Left lung (tissue), 10 donors: Measurements from ENCODE around the gene KRT34. TPM values are rescaled to one million over a fixed set of nuclear protein-coding genes. Genes with fewer than 3 reads are reported as not detected.

Experiments used
- ATAC-seq: fragments of 200-7000 bp; cut with Tn5 transposase; one replicate; pipeline ENCODE4 v1.9.1; 2020; ENCODE audit warnings: moderate library complexity
- DNase-seq, 4 donors: peaks; one replicate each; pipeline ENCODE4 v3.0.0-alpha.2; 2013 to 2020
- H3K27ac ChIP-seq, 2 donors: fragments of 200-600 bp; sonication (generic) in 1 of 2; one replicate each; pipeline versions ENCODE4 v1.5.0 to v1.8.0; 2020 to 2021
- H3K27me3 ChIP-seq, 2 donors: fragments of 200-600 bp; sonication (generic) in 1 of 2; one replicate each; pipeline versions ENCODE4 v1.5.0 to v1.8.0; 2020 to 2021
- H3K36me3 ChIP-seq, 2 donors: fragments of 200-600 bp; sonication (generic) in 1 of 2; one replicate each; pipeline versions ENCODE4 v1.5.0 to v1.8.0; 2020 to 2021
- H3K4me1 ChIP-seq, 2 donors: fragments of 200-600 bp; one replicate each; pipeline ENCODE4 v1.8.0; 2021
- H3K4me3 ChIP-seq, 2 donors: fragments of 200-600 bp; sonication (generic) in 1 of 2; one replicate each; pipeline versions ENCODE4 v1.5.0 to v1.8.0; 2020 to 2021; ENCODE audit warnings: mild to moderate bottlenecking in 1 of 2
- H3K9me3 ChIP-seq, 2 donors: fragments of 200-600 bp; sonication (generic) in 1 of 2; one replicate each; pipeline versions ENCODE4 v1.5.0 to v1.8.0; 2020 to 2021
- intact Hi-C, 2 donors: fragments of 100-400 bp; cut with DNase I; formaldehyde crosslinking; loops; one replicate each; pipeline versions ENCODE4 v1.11.2 to v1.14.2; 2022
- polyA plus RNA-seq, 6 donors: library from polyadenylated mRNA; unstranded; fragments of 120-200 nt; gene quantifications; one replicate each; pipeline ENCODE4 v1.2.1, GENCODE V29; 2013; ENCODE audit not compliant: insufficient read length in 6 of 6
- total RNA-seq, 2 donors: library from RNA; stranded (reverse); fragmentation: NEBNext Ultra II Directional; extraction: Animal tissue kit (Norgen Biotek cat#: 25700); gene quantifications; one replicate each; pipeline ENCODE4 v1.2.1, GENCODE V29; 2021
- TF ChIP-seq, protein P1 (sequence below), 2 donors: fragments of 200-600 bp; sonication (generic) in 1 of 2; IDR thresholded peaks; one replicate each; pipeline versions ENCODE4 v1.5.0 to v1.8.0; 2021; ENCODE audit warnings: antibody characterized with exemption in 2 of 2
- donor health status: DM: no; HTN: yes; CAD: no.
- donor health status: DM: no; HTN: no; CAD: no.

KRT34 gene
- total and polyA plus RNA-seq, 8 donors, result not detected

GRCh38 chr17:41413982-41414381 is 31.9 kb upstream of the KRT34 start:
- TF ChIP-seq, protein P1, sequence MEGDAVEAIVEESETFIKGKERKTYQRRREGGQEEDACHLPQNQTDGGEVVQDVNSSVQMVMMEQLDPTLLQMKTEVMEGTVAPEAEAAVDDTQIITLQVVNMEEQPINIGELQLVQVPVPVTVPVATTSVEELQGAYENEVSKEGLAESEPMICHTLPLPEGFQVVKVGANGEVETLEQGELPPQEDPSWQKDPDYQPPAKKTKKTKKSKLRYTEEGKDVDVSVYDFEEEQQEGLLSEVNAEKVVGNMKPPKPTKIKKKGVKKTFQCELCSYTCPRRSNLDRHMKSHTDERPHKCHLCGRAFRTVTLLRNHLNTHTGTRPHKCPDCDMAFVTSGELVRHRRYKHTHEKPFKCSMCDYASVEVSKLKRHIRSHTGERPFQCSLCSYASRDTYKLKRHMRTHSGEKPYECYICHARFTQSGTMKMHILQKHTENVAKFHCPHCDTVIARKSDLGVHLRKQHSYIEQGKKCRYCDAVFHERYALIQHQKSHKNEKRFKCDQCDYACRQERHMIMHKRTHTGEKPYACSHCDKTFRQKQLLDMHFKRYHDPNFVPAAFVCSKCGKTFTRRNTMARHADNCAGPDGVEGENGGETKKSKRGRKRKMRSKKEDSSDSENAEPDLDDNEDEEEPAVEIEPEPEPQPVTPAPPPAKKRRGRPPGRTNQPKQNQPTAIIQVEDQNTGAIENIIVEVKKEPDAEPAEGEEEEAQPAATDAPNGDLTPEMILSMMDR (IDR thresholded peaks at IDR 0.05), result no peak
- intact Hi-C loops, result no loop called here
- H3K27me3 ChIP-seq, result no peaks in the 10 kb centered on the region
- H3K4me1 ChIP-seq, result no peaks in the 10 kb centered on the region
- no peak overlapping the region for H3K4me3 ChIP-seq
- no peak for ATAC-seq
- DNase-seq, result no peak
- H3K36me3 ChIP-seq, result no peaks in the 10 kb centered on the region
- no peak overlapping the region for H3K27ac ChIP-seq
- no peaks in the 10 kb centered on the region for H3K9me3 ChIP-seq

DNA sequence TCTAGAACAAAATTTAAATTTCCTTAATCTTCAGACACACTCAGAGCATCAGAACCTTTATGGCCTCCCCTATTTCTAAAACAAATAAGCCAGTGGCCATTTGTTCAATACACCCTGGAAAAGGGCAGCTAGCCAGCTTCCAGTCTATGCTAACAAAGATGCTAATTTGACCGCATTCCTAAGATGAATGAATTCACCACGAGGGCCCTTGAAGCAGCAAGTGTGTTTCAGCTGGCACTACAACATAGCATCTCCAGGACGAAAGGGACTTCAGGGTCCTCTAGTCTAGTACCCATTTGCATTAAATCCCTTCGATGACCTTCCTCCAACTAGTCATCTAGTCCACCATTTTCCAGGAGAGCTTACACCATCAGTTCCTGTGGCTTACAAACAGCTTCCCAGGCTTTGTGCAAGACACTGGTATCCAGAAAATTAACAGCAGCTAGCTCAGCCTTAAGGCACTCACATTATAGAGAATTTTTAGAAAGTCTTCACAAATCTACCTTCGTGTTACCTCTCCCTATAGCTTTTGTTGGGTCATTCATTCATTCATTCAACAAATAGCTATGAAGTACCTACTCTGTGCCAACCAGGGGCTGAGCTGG is 31.3 kb upstream of the KRT34 start:
- no peaks in the 10 kb centered on the region for H3K36me3 ChIP-seq
- TF ChIP-seq, protein P1 (IDR thresholded peaks at IDR 0.05), result no peak
- ATAC-seq, result peak; percentile 82
- peak in 3 of 4 donors; percentile 14 to 47 (median 33) for DNase-seq
- intact Hi-C loops, result no loop called here
- no peaks in the 10 kb centered on the region for H3K9me3 ChIP-seq
- H3K27me3 ChIP-seq, result no peaks in the 10 kb centered on the region
- H3K27ac ChIP-seq, result no peak overlapping the region
- H3K4me3 ChIP-seq, result no peak overlapping the region
- no peaks in the 10 kb centered on the region for H3K4me1 ChIP-seq

- DNase-seq (peak in 1 of 4 donors; percentile 63), ATAC-seq (no peak)
- intact Hi-C loops, result no loop called here
- no peaks in the 10 kb centered on the region for H3K9me3 ChIP-seq
- H3K36me3 ChIP-seq, result no peaks in the 10 kb centered on the region
- H3K27me3 ChIP-seq, result no peaks in the 10 kb centered on the region
- H3K4me3 ChIP-seq, result no peak overlapping the region
- H3K27ac ChIP-seq, result no peak overlapping the region
- TF ChIP-seq, protein P1 (IDR thresholded peaks at IDR 0.05), result no peak
- no peaks in the 10 kb centered on the region for H3K4me1 ChIP-seq
Measured at GRCh38 chr17:41411072-41411840, 29.1 kb upstream of the KRT34 start.

DNA sequence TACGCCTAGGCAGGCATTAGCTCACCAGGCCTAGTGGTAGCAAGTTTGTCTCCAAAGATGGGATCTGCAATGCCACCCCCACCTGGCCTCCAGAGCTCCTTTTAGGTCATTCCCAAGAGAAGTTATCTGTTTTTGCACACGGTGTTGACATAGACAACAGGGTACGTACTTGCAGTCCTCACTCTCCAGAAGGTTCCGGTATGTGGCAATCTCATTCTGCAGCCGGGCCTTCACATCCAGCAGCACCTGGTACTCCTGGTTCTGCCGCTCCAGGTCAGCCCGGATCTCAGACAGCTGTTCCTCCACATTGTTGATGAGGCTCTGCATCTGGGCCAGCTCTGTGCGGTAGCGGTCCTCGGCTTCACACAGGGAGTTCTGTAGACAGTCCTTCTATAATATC is 25.1 kb upstream of the KRT34 start:
- Histone ChIP-seq H3K4me3 (no peak overlapping the region), H3K27me3 (no peaks in the 10 kb centered on the region), H3K36me3 (no peaks in the 10 kb centered on the region), H3K27ac (no peak overlapping the region), H3K9me3 (no peaks in the 10 kb centered on the region), H3K4me1 (peaks cover 0 to 4% of the 10 kb centered on the region in 2 donors)
- DNase-seq, result no peak
- intact Hi-C loops, result no loop called here
- TF ChIP-seq, protein P1 (IDR thresholded peaks at IDR 0.05), result no peak
- ATAC-seq, result no peak

DNA sequence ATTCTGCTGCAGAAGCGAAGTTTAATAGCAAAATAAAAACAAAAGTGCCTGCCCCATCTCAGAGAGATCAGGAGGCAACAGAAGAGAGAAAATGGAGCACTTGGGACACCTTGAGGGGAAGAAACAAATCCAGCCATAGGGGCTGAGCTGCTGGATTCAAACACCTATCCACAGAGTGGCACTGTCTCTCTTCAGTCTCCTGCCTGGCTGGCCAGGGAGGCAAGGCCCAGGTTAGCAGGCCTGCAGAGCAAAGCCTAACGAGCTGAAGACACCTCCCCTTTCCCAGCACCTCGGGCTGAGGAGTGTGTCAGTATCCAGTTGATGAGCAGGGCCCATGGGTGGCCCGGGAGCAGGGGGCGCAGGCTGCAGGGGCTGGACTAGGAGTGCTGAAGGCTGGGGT is 24.1 kb upstream of the KRT34 start:
- ATAC-seq, result peak; percentile 20
- intact Hi-C loops, result no loop called here

More for the DNA sequence above, 24.1 kb upstream of the KRT34 start:
- H3K4me3 ChIP-seq, result no peak overlapping the region
- no peaks in the 10 kb centered on the region for H3K36me3 ChIP-seq
- H3K27me3 ChIP-seq, result no peaks in the 10 kb centered on the region
- peaks cover 0 to 4% of the 10 kb centered on the region in 2 donors for H3K4me1 ChIP-seq
- no peaks in the 10 kb centered on the region for H3K9me3 ChIP-seq
- TF ChIP-seq, protein P1 (IDR thresholded peaks at IDR 0.05), result no peak
- no peak for DNase-seq
- H3K27ac ChIP-seq, result no peak overlapping the region
